Trophoblast cell (in vitro differentiated cells and primary cell): ENCODE measurements around the gene ZNF655.
A peak's percentile ranks its signal among the peaks of the same experiment; 100 is the strongest.

Experiments
- DNase-seq, 2 donors: peaks; one replicate each; pipeline ENCODE4 v3.0.0-alpha.2; 2016
- H2AFZ ChIP-seq: 2 replicates; pipeline ENCODE4 v1.6.1; 2013; ENCODE audit warnings: low read length, moderate library complexity, mild to moderate bottlenecking; ENCODE audit not compliant: insufficient read depth, poor library complexity
- H2AK5ac ChIP-seq: 2 replicates; pipeline ENCODE4 v1.6.1; 2013; ENCODE audit warnings: mild to moderate bottlenecking, low read length
- H2BK120ac ChIP-seq: 2 replicates; pipeline ENCODE4 v1.6.1; 2013; ENCODE audit warnings: low read length, mild to moderate bottlenecking, moderate library complexity; ENCODE audit not compliant: insufficient read depth, poor library complexity
- H2BK12ac ChIP-seq: 2 replicates; pipeline ENCODE4 v1.6.1; 2013; ENCODE audit warnings: mild to moderate bottlenecking, low read length, moderate library complexity
- H2BK5ac ChIP-seq: 2 replicates; pipeline ENCODE4 v1.6.1; 2013; ENCODE audit warnings: low read length, low read depth, moderate library complexity, mild to moderate bottlenecking; ENCODE audit not compliant: poor library complexity
- H3K14ac ChIP-seq: 2 replicates; pipeline ENCODE4 v1.6.1; 2013; ENCODE audit warnings: mild to moderate bottlenecking, low read length
- H3K18ac ChIP-seq: 2 replicates; pipeline ENCODE4 v1.6.1; 2013; ENCODE audit warnings: mild to moderate bottlenecking, low read length
- H3K23ac ChIP-seq: 2 replicates; pipeline ENCODE4 v1.6.1; 2013; ENCODE audit warnings: low read length
- H3K27ac ChIP-seq: 2 replicates; pipeline ENCODE4 v1.5.1; 2013; ENCODE audit warnings: low read depth, mild to moderate bottlenecking, inconsistent platforms, low read length, moderate library complexity
- H3K27me3 ChIP-seq: 2 replicates; pipeline ENCODE4 v1.6.1; 2013; ENCODE audit warnings: inconsistent platforms, mild to moderate bottlenecking, low read length, moderate library complexity; ENCODE audit not compliant: insufficient read depth
- H3K36me3 ChIP-seq, 2 experiments: 1 replicate in 1 of 2; 2 replicates in 1 of 2; pipeline ENCODE4 v1.6.1; 2013; ENCODE audit warnings: low read length in 2 of 2, mild to moderate bottlenecking in 2 of 2, moderate library complexity in 1 of 2; ENCODE audit not compliant: insufficient read depth in 2 of 2, control insufficient read depth in 1 of 2
- H3K4ac ChIP-seq: 2 replicates; pipeline ENCODE4 v1.6.1; 2013; ENCODE audit warnings: low read depth, mild to moderate bottlenecking, low read length, moderate library complexity
- H3K4me1 ChIP-seq, 2 experiments: 1 replicate in 1 of 2; 2 replicates in 1 of 2; pipeline ENCODE4 v1.6.1; 2013; ENCODE audit warnings: low read length in 2 of 2, mild to moderate bottlenecking in 2 of 2, moderate library complexity in 1 of 2; ENCODE audit not compliant: insufficient read depth in 2 of 2, control insufficient read depth in 1 of 2
- H3K4me2 ChIP-seq: 2 replicates; pipeline ENCODE4 v1.6.1; 2013; ENCODE audit warnings: inconsistent platforms, mild to moderate bottlenecking, low read length, moderate library complexity
- H3K4me3 ChIP-seq: 2 replicates; pipeline ENCODE4 v1.5.1; 2013; ENCODE audit warnings: mild to moderate bottlenecking, low read depth, low read length, inconsistent platforms
- H3K79me1 ChIP-seq: one replicate; pipeline ENCODE4 v1.6.1; 2013; ENCODE audit warnings: low read length
- H3K79me2 ChIP-seq: 2 replicates; pipeline ENCODE4 v1.6.1; 2013; ENCODE audit warnings: low read length, mild to moderate bottlenecking; ENCODE audit not compliant: control insufficient read depth, insufficient read depth, poor library complexity
- H3K9ac ChIP-seq: 2 replicates; pipeline ENCODE4 v1.6.1; 2013; ENCODE audit warnings: mild to moderate bottlenecking, low read length
- H3K9me3 ChIP-seq: 2 replicates; pipeline ENCODE4 v1.6.1; 2013; ENCODE audit warnings: low read depth, mild to moderate bottlenecking, control low read depth, inconsistent platforms, low read length; ENCODE audit not compliant: insufficient read depth
- H4K12ac ChIP-seq: 2 replicates; pipeline ENCODE4 v1.6.1; 2013; ENCODE audit warnings: low read depth, mild to moderate bottlenecking, low read length, moderate library complexity
- H4K8ac ChIP-seq: 2 replicates; pipeline ENCODE4 v1.6.1; 2013; ENCODE audit warnings: low read depth, mild to moderate bottlenecking, low read length, moderate library complexity
- H4K91ac ChIP-seq: one replicate; pipeline ENCODE4 v1.6.1; 2013; ENCODE audit warnings: low read depth, mild to moderate bottlenecking, low read length, moderate library complexity
- WGBS: extraction: QIAGEN DNeasy Blood & Tissue Kit; methylation state at CpG from one replicate; pipeline ENCODE4 v1.1.7; 2013; ENCODE audit warnings: missing lambda C conversion rate; ENCODE audit not compliant: insufficient read length, insufficient coverage; ENCODE audit errors: extremely low coverage; 5-methylcytosine and 5-hydroxymethylcytosine counted together

Gene ZNF655

DNA sequence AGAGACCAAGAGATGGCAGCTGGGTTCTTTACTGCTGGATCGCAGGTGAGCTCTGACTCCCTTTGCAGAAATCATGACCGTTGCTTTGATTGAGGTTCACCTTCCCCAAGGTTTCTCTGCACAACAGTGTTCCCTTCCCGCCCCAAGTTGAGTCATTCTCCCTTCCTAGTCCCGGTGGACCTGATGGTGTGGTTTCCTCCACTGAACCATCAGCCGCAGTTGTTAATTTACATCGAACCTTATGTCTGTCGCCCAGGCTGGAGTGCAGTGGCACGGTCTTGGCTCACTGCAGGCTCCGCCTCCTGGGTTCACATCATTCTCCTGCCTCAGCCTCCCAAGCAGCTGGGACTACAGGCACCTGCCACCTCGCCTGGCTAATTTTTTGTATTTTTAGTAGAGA, 64.2 kb downstream of the ZNF655 start:
- Histone ChIP-seq H2BK120ac (no peak overlapping the region), H3K4me3 (no peak overlapping the region), H3K79me1 (peaks cover 12% of the 10 kb centered on the region), H3K9me3 (peaks cover 5% of the 10 kb centered on the region), H3K27me3 (no peaks in the 10 kb centered on the region), H3K9ac (no peak overlapping the region), H3K4ac (no peak overlapping the region), H2AFZ (no peak overlapping the region), H3K4me1 (peaks cover 19 to 25% of the 10 kb centered on the region in 2 experiments), H4K12ac (no peak overlapping the region), H3K23ac (no peak overlapping the region), H3K36me3 (peaks cover 57 to 70% of the 10 kb centered on the region in 2 experiments), H2BK12ac (no peak overlapping the region), H2AK5ac (no peak overlapping the region), H3K18ac (no peak overlapping the region), H3K4me2 (no peak overlapping the region), H3K79me2 (peaks cover 7% of the 10 kb centered on the region), H2BK5ac (no peak overlapping the region), H4K8ac (no peak overlapping the region), H3K14ac (no peak overlapping the region), H3K27ac (no peak overlapping the region), H4K91ac (no peak overlapping the region)
- WGBS, result no CpG with 5 or more reads among the region's 10 CpGs
- no peak for DNase-seq

DNA sequence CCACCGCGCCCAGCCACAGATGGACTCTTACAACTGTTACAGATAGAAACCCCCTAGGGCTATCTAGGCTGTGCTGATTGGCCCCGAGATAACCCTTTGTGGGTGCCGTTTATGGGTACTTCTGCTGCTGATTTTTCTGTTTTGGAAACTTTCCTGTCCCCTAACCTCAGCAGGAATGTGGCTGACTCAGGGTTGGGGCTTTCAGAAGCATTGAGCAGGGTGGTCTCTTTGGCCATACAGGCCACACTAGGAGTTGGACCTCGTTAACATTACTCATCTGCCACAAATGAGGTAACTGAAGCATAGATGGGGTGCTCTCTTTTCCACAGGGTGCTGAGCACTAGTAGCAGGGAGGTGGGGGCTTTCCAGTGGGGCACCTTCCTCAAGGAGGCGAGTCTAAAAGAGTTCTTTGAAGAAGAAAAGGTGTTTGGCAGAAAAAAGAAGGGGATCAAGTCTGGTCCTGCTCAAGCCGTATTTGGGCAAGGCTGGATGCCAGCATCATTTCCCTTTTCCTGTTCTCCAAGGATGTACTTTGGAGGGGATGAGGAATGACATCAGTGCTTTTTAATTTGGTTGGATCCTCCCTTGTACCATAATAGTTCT, 64.8 kb downstream of the ZNF655 start:
- Histone ChIP-seq H3K4me3 (no peak overlapping the region), H3K36me3 (peaks cover 59 to 73% of the 10 kb centered on the region in 2 experiments), H4K8ac (no peak overlapping the region), H3K79me1 (peaks cover 12% of the 10 kb centered on the region), H3K18ac (no peak overlapping the region), H3K14ac (no peak overlapping the region), H3K9ac (no peak overlapping the region), H2AK5ac (no peak overlapping the region), H4K12ac (no peak overlapping the region), H3K9me3 (peaks cover 5% of the 10 kb centered on the region), H3K79me2 (peaks cover 7% of the 10 kb centered on the region), H2BK12ac (no peak overlapping the region), H3K4ac (no peak overlapping the region), H3K27ac (no peak overlapping the region), H3K4me2 (no peak overlapping the region), H3K23ac (no peak overlapping the region), H3K4me1 (peaks cover 19 to 21% of the 10 kb centered on the region in 2 experiments), H4K91ac (no peak overlapping the region), H2BK5ac (no peak overlapping the region), H2BK120ac (no peak overlapping the region), H3K27me3 (no peaks in the 10 kb centered on the region), H2AFZ (no peak overlapping the region)
- DNase-seq, result no peak
- no CpG with 5 or more reads among the region's 7 CpGs for WGBS

DNA sequence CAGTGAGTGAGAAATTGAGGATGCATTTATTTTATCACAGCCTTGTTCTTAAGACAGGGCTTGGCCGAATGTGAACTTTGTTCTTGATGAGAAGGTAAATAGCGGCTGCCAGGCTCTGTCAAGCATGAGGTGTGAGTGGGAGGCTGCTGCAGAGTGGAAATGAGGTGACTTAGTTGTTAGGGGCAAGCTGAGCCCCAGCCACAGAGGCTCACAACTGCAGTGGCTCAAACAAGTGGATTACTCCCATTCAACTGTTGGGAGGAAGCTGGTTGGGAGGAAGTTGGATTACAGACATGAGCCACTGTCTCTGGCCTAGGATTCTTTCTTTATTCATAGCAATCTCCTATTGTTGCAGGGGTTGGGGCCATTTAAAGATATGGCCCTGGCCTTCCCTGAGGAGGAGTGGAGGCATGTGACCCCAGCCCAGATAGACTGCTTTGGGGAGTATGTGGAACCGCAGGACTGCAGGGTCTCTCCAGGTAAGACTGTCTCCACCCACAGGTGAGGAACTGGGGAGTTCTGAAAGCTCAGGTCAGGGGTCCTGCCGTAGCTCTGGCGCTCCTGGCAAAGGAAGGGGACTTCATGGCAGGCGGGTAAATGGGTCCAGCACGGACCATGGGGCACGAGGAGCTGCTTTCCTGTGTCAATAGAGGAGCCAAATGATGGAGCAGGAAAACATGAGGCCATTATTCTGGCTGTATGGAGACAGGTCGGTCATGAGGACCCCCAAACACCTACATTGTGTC, 65.4 kb downstream of the ZNF655 start:
- Histone ChIP-seq H3K4me3 (no peak overlapping the region), H3K27ac (no peak overlapping the region), H2BK120ac (no peak overlapping the region), H4K8ac (no peak overlapping the region), H3K27me3 (no peaks in the 10 kb centered on the region), H3K4ac (no peak overlapping the region), H3K9ac (no peak overlapping the region), H3K18ac (no peak overlapping the region), H3K36me3 (peaks cover 62 to 77% of the 10 kb centered on the region in 2 experiments), H4K91ac (no peak overlapping the region), H3K79me1 (peaks cover 9% of the 10 kb centered on the region), H2AK5ac (no peak overlapping the region), H4K12ac (no peak overlapping the region), H3K4me2 (no peak overlapping the region), H3K4me1 (peaks cover 19% of the 10 kb centered on the region in 2 experiments), H3K23ac (no peak overlapping the region), H3K79me2 (peaks cover 7% of the 10 kb centered on the region), H3K14ac (no peak overlapping the region), H2BK5ac (no peak overlapping the region), H2AFZ (no peak overlapping the region), H2BK12ac (no peak overlapping the region), H3K9me3 (peaks cover 5% of the 10 kb centered on the region)
- WGBS, result no CpG with 5 or more reads among the region's 9 CpGs
- DNase-seq, result no peak

DNA sequence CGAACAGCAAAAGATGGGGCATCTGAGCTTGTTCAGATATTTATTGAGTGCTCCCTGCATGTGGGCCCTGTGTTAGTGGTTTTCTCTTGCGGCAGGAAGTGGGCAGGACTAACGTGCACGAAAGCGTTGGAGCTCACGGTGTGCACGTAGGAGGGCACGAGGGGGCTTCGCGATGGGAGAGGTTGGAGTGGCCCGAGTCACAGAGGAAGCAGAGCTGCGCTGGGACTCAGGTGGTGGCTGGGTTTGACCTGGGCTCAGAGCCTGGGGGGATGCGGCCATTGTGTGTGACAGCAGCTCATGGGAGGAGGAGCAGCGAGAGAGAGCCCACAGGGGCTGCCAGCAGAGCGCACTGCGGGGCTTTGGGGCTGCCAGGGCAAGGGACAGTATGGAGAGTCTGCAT, 66.0 kb downstream of the ZNF655 start:
- Histone ChIP-seq H4K12ac (no peak overlapping the region), H3K4me2 (no peak overlapping the region), H4K91ac (no peak overlapping the region), H3K14ac (no peak overlapping the region), H3K36me3 (peaks cover 67 to 82% of the 10 kb centered on the region in 2 experiments), H3K4me3 (peak overlapping the region; percentile 4), H3K9ac (no peak overlapping the region), H3K4ac (no peak overlapping the region), H2BK5ac (no peak overlapping the region), H3K4me1 (peaks cover 17% of the 10 kb centered on the region in 2 experiments), H3K27me3 (no peaks in the 10 kb centered on the region), H3K27ac (no peak overlapping the region), H4K8ac (no peak overlapping the region), H3K23ac (no peak overlapping the region), H3K79me1 (peaks cover 7% of the 10 kb centered on the region), H3K9me3 (peaks cover 5% of the 10 kb centered on the region), H2AK5ac (no peak overlapping the region), H3K79me2 (peaks cover 5% of the 10 kb centered on the region), H2BK12ac (no peak overlapping the region), H2BK120ac (no peak overlapping the region), H3K18ac (peak overlapping the region; percentile 10), H2AFZ (no peak overlapping the region)
- DNase-seq, result no peak
- WGBS, result no CpG with 5 or more reads among the region's 16 CpGs
